Muscle layer of colon (tissue), 2 donors: Measurements from ENCODE around the gene IFITM5.
A peak's percentile ranks its signal among the peaks of the same experiment; 100 is the strongest.
"Not testable (repeated sequence)": the region's sequence is repeated elsewhere in the genome, so short reads cannot be mapped to it uniquely, and the experiment has no call there.

Experiments
- H3K27ac ChIP-seq: one replicate; pipeline ENCODE4 v1.7.0; 2013; ENCODE audit warnings: low read depth, mild to moderate bottlenecking, low read length, moderate library complexity
- H3K27me3 ChIP-seq, 2 donors: one replicate each; pipeline ENCODE4 v1.7.0; 2013; ENCODE audit warnings: low read length in 2 of 2, mild to moderate bottlenecking in 2 of 2; ENCODE audit not compliant: insufficient read depth in 2 of 2, control insufficient read depth in 1 of 2
- H3K36me3 ChIP-seq: one replicate; pipeline ENCODE4 v1.7.0; 2013; ENCODE audit warnings: mild to moderate bottlenecking, low read length; ENCODE audit not compliant: insufficient read depth
- H3K4me1 ChIP-seq: one replicate; pipeline ENCODE4 v1.7.0; 2013; ENCODE audit warnings: mild to moderate bottlenecking, low read length; ENCODE audit not compliant: insufficient read depth
- H3K4me3 ChIP-seq, 2 donors: one replicate each; pipeline ENCODE4 v1.7.0; 2013; ENCODE audit warnings: low read length in 2 of 2, low read depth in 1 of 2, mild to moderate bottlenecking in 1 of 2, moderate library complexity in 1 of 2
- H3K9ac ChIP-seq: one replicate; pipeline ENCODE4 v1.7.0; 2013; ENCODE audit warnings: low read length
- H3K9me3 ChIP-seq: one replicate; pipeline ENCODE4 v1.7.0; 2013; ENCODE audit warnings: mild to moderate bottlenecking, low read length
- donor health status: abdominal sarcoma.
- donor health status: Adenocarcinoma of cecum.

IFITM5 gene

DNA sequence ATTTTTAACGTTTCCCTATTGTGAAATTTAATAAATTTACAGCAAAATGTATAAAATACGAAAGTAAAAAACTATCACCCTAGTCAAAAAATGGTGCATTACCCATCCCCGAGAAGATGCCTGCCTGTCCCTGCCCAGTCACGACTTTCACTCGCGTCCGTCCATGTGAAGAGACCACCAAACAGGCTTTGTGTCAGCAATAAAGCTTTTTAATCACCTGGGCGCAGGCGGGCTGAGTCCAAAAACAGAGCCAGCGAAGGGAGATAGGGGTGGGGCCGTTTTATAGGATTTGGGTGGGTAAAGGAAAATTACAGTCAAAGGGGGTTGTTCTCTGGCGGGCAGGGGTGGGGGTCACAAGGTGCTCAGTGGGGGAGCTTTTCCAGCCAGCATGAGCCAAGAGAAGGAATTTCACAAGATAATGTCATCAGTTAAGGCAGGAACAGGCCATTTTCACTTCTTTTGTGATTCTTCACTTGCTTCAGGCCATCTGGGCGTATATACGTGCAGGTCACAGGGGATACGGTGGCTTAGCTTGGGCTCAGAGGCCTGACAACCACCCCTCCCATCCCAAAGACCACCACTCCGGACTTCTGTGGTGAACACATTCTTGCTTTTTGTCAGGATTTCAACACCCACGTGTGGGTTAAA is 34.4 kb upstream of the IFITM5 start:
- not testable (repeated sequence) for H3K36me3 ChIP-seq, H3K4me1 ChIP-seq

DNA sequence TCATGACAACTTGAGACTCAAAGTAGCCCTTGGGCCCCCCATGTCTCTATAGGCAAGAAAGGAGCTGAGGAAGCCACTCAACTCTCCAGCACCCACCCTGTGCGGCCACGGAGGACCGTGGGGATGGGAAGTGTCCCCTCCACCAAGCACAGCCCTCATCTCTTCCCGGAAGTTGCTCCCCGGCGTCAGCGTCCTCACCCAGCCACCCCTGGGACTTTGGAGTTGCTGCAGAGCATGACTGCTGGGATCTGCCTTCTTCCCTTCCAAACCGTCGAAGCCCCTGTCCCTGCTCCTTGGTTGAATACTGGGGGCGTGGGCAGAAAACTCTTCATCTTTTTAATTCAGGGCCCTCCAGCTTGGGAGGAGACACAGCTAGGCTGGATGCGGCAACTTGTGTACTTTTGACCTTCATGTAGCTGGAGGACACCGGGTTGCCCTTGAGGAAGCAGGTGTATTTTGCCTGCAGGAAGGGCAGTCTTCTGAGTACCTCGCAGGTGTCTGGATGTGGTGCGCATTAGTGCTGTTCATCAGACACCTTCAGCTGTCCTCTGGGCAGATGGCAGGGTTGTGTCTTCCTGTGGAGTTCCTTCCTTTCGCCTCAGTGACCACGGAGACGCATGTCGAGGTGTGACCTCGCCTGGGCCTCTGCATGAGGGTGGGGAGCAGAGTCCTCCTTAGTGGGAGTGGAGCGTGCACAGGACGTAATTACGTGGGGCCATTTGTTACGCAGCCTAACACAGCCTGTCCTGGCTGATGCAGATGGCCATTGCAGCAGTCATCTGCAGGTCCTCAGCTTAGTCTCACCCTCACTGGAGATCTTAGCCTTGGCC is 33.5 kb upstream of the IFITM5 start:
- Histone ChIP-seq H3K4me1 (peaks cover 6% of the 10 kb centered on the region), H3K27ac (no peak overlapping the region), H3K27me3 (no peaks in the 10 kb centered on the region), H3K36me3 (no peaks in the 10 kb centered on the region), H3K9me3 (no peaks in the 10 kb centered on the region), H3K9ac (no peak overlapping the region), H3K4me3 (no peak overlapping the region)

More for the DNA sequence above, 34.4 kb upstream of the IFITM5 start:
- not testable (repeated sequence) for H3K4me3 ChIP-seq, H3K9me3 ChIP-seq, H3K27me3 ChIP-seq, H3K27ac ChIP-seq, H3K9ac ChIP-seq

DNA sequence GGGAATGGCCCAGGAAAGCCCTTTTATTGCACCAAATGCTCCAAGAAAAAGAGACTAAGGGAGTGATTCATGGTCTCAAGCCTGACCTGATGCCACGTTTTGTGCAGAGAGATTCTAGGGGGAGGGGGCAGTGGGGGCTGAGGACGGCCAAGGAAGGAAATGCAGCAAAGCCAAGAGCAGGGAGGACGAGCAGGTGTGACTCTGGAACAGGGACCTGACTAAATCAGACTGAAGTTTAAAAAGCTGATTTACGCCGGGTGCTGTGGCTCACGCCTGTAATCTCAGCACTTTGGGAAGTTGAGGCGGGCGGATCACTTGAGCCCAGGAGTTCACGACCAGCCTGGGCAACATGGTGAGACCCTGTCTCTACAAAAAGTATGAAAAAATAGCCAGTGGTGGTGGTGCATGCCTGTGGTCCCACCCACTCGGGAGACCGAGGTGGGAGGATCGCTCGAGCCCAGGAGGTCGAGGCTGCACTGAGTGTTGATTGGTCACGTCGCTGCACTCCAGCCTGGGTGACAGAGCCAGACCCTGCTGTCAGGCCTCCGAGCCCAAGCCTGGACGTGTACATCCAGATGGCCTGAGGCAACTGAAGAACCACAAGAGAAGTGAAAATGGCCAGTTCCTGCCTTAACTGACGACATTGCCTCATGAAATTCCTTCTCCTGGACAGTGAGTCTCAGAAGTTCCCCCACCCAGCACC is 32.2 kb upstream of the IFITM5 start:
- Histone ChIP-seq H3K27me3 (no peaks in the 10 kb centered on the region), H3K4me3 (no peak overlapping the region), H3K4me1 (peaks cover 17% of the 10 kb centered on the region), H3K9me3 (no peaks in the 10 kb centered on the region), H3K27ac (no peak overlapping the region), H3K9ac (no peak overlapping the region), H3K36me3 (no peaks in the 10 kb centered on the region)

DNA sequence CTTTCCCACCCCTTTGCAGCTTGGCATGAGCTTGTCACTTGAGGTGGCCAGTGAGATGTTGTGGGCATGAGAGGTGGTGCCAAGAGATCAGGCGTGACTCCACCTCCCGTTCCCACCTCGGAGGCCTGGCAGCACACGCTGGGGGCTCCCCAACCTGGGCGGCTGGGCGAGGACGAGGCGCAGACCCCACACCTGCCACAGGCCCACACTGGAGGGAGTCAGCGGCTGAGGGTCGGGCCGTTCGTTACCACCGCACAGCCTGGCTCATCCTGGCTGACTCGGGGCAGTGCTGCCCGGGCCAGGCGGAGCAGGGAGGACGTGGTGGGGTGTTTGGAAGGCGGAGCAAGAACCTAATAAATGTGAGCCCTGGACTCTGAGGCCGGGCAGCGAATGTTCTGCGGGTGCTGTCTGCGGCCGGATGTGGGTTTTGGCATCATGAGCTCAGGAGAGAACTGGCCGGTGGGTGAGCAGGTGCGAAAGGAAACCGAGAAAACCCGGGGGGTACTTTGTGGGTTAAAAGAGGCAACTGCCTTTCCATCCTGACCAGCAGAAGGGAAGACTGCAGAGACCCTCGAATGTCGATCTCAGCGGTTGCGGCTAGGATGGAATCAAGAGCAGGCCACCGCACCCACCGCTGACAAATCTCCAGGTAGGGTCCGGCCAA is 31.5 kb upstream of the IFITM5 start:
- no peak overlapping the region for H3K4me3 ChIP-seq
- H3K9ac ChIP-seq = no peak overlapping the region
- H3K9me3 ChIP-seq = no peaks in the 10 kb centered on the region
- no peaks in the 10 kb centered on the region for H3K27me3 ChIP-seq
- H3K27ac ChIP-seq = no peak overlapping the region
- no peaks in the 10 kb centered on the region for H3K36me3 ChIP-seq
- H3K4me1 ChIP-seq = peaks cover 24% of the 10 kb centered on the region

DNA sequence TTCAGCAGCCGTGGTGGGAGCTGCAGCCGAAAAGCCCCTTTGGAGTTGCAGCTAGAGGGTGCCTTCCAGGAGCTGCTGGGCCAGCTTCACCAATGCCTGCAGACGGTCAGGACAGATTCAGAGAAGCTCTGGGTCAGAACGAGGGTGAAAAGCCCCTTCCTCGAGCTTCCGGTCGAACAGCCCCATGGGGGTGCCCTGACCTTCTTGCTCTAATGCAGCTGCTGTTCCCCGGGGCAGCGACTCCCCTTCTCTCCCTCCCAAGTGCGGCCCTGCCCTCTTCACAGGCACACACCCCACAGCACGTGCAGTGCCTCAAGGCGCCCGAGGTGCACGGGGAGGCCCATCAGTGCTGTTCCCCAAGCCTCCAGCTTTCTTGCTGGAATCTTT is 31.0 kb upstream of the IFITM5 start:
- Histone ChIP-seq H3K4me3 (no peak overlapping the region), H3K27me3 (no peaks in the 10 kb centered on the region), H3K9me3 (no peaks in the 10 kb centered on the region), H3K4me1 (peaks cover 23% of the 10 kb centered on the region), H3K36me3 (no peaks in the 10 kb centered on the region), H3K9ac (no peak overlapping the region), H3K27ac (no peak overlapping the region)

DNA sequence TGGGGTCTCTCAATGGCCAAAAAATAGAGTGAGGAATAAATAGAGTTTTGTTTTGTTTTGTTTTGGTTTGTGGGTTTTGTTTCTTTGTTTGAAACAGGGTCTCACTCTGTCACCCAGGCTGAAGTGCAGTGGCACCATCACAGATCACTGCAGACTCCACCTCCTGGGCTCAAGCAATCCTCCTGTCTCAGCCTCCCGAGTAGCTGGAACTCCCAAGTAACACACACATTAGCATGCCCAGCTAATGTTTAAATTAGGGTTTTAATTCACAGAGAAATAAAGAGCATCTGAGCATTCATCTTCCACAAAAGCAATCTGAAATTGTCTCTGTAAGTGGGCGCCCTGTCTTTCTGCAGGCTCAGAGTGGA is 30.5 kb upstream of the IFITM5 start:
- Histone ChIP-seq H3K4me1 (peaks cover 23% of the 10 kb centered on the region), H3K27ac (no peak overlapping the region)

DNA sequence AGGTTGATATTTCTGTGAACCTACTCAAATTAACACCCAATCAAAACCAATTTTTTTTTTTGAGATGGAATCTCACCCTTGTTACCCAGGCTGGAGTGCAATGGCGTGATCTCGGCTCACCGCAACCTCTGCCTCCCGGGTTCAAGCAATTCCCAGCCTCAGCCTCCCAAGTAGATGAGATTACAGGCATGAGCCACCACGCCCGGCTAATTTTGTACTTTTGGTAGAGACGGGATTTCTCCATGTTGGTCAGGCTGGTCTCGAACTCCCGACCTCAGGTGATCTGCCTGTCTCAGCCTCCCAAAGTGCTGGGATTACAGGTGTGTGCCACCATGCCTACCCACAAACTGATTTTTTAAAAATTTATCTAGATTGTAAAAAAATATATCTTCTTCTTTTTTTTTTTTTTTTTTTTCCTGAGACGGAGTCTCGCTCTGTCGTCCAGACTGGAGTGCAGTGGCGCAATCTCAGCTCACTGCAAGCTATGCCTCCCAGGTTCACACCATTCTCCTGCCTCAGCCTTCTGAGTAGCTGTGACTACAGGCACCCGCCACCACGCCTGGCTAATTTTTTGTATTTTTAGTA is 29.3 kb upstream of the IFITM5 start:
- H3K9ac ChIP-seq, H3K27ac ChIP-seq, H3K27me3 ChIP-seq, H3K9me3 ChIP-seq, H3K4me3 ChIP-seq, H3K36me3 ChIP-seq: not testable (repeated sequence)
- peaks cover 33% of the 10 kb centered on the region for H3K4me1 ChIP-seq

More for the DNA sequence above, 30.5 kb upstream of the IFITM5 start:
- H3K36me3 ChIP-seq = no peaks in the 10 kb centered on the region
- H3K9me3 ChIP-seq = no peaks in the 10 kb centered on the region
- no peak overlapping the region for H3K4me3 ChIP-seq
- H3K27me3 ChIP-seq = no peaks in the 10 kb centered on the region
- no peak overlapping the region for H3K9ac ChIP-seq

DNA sequence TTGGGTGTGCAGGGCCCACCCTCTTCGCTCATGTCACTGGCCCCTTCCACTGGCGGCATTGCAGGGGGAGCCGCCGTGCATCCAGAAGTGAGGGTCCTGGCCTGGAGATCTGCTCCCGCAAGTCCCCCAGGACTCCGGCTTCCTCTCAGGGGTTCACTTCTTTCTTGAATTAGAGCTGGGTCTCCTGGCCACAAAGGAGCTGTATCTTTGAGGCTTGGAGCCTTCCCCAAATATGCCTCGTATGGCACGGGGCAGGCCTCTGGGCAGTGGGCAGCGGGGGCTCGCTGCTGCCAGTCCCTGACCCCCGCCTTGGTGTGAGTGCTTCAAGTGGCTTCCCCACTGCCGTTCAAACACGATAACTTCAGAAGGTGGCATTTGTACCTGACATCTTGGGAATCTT is 28.7 kb upstream of the IFITM5 start:
- Histone ChIP-seq H3K36me3 (no peaks in the 10 kb centered on the region), H3K27me3 (no peaks in the 10 kb centered on the region), H3K27ac (no peak overlapping the region), H3K4me1 (peaks cover 33% of the 10 kb centered on the region), H3K9ac (no peak overlapping the region), H3K9me3 (no peaks in the 10 kb centered on the region), H3K4me3 (no peak overlapping the region)

DNA sequence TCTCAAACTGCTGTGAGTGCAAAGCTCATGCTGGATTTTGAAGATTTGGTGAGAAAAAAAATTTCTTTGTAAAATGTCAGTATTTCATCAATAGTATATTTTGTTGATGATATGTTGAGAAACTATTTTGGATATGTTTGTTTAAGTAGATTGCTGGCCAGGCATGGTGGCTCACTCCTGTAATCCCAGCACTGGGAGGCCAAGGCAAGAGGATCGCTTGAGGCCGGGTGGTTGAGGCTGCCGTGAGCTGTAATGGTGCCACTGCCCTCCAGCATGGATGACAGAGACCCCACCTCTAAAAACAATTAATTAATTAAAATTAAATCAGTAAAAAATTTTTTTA is 28.2 kb upstream of the IFITM5 start:
- Histone ChIP-seq H3K4me1 (peaks cover 33% of the 10 kb centered on the region), H3K27me3 (no peaks in the 10 kb centered on the region), H3K9ac (no peak overlapping the region), H3K27ac (peak overlapping the region; percentile 86), H3K9me3 (no peaks in the 10 kb centered on the region), H3K4me3 (no peak overlapping the region), H3K36me3 (no peaks in the 10 kb centered on the region)

DNA sequence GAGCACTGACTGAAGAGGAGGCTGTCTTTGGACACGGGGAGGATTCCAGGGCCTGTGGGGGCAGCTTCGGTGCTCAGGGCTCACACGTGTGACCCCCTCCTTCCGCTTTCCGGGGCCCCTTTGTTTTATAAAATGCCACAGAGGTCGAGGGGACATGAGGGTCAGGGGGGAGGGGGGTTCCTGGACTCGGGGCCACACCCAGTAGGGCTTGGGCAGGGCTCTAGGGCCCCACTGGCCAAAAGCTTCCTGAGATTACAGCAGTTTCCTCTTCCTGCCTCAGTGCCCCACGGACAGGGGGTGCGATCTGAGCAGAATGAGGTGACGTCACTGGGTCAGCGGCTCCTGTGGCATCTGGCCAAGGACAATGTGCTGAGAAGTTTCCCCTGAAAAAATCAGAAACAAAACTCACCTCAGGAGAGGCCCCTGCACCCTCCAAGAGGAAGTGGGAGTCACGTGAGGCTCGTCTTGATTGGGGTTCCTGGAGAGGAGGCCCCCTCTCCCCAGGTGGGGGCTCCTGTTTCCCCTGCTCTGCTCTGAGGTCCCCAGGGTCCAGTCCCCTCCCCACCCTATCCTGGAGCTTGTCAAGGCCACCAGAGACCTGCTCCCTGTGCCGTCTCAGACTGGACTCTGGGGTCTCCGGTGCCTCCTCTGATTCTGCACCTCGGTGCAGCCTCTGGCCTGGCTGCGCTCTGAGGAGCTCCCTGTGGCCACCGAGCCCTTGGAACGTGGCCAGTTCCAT is 27.7 kb upstream of the IFITM5 start:
- Histone ChIP-seq H3K36me3 (no peaks in the 10 kb centered on the region), H3K9me3 (no peaks in the 10 kb centered on the region), H3K4me1 (peaks cover 33% of the 10 kb centered on the region), H3K9ac (peak overlapping the region; percentile 55), H3K27me3 (no peaks in the 10 kb centered on the region), H3K4me3 (no peak overlapping the region), H3K27ac (peak overlapping the region; percentile 86)

DNA sequence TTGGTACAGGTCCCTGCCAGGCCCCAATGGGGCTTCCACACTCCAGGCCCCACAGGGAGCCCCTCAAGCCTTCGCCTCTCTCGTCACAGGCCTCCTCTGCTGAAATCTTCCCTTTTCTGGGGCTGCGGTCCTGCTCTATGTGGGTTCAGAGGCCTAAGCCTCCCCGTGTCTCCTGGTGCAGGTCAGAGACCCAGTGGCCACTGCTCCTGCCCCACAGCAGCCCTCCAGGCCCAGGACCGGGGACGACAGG is 27.2 kb upstream of the IFITM5 start:
- no peaks in the 10 kb centered on the region for H3K27me3 ChIP-seq
- H3K9ac ChIP-seq = peak overlapping the region; percentile 55
- peaks cover 33% of the 10 kb centered on the region for H3K4me1 ChIP-seq
- no peaks in the 10 kb centered on the region for H3K36me3 ChIP-seq
- no peaks in the 10 kb centered on the region for H3K9me3 ChIP-seq
- peak overlapping the region; percentile 86 for H3K27ac ChIP-seq
- H3K4me3 ChIP-seq = no peak overlapping the region
